Endometrium (tissue), 2 donors: ENCODE results near the gene ZNF397.
"Not testable (repeated sequence)": the region's sequence is repeated elsewhere in the genome, so short reads cannot be mapped to it uniquely, and the experiment has no call there.

Experiments used
- FAIRE-seq: peaks from 2 replicates; lab custom pipeline; 2012; peaks lifted over from hg19 to GRCh38; lab: Jason Lieb, UNC
- donor health status: control.
- donor health status: control.

ZNF397 gene

GRCh38 chr18:35240664-35241447 lies at the start of gene ZNF397:
Gene ZNF397 (plus strand): TSS chr18:35241034. CDS start chr18:35242471, 1,437 bp downstream.
- FAIRE-seq = peak; percentile 95

GRCh38 chr18:35191698-35192025 lies 49.2 kb upstream of the ZNF397 start:
- no peak for FAIRE-seq

- FAIRE-seq = no peak
Measured at GRCh38 chr18:35192415-35192814, 48.4 kb upstream of the ZNF397 start.

DNA sequence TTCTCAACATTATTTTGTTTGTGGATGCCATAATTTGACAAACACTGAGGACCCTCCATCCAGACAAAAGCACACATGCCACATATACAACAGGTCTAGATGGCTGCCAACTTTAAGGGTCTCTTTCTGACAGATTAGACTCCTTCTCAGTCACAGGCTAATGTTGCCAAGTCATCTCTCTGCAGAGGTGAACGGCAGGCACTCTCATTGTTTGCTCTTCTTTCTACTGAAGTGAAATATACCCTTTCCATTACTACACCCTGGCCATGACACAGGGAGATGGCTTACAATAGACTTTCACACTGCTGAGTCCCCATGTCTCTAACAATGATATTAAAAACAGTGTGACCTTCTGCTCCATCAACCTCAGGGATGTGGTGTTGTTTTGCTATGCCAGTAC lies 47.5 kb upstream of the ZNF397 start:
- no peak for FAIRE-seq

- FAIRE-seq = no peak
Measured at GRCh38 chr18:35197296-35197695, 43.5 kb upstream of the ZNF397 start.

GRCh38 chr18:35201256-35201931 lies 39.4 kb upstream of the ZNF397 start:
- no peak for FAIRE-seq

DNA sequence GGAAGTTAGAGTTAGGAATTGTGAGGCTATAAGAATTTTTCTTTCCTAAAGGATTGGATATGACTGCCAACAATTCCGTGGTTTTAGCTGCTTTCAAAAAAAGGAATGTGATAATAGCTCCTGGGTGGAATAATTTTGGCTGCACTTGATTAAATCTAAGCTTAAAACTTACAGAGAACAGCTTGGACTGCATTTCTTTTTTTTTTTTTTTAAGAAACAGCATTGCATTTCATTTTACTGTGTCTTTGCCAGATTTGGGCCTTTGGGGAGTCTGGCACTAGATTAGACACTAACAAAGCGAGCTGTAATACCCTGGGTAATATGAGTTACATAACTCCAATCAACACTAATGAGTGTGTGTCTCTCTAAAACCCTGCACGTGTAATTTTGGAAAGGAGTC lies 37.8 kb upstream of the ZNF397 start:
- no peak for FAIRE-seq

DNA sequence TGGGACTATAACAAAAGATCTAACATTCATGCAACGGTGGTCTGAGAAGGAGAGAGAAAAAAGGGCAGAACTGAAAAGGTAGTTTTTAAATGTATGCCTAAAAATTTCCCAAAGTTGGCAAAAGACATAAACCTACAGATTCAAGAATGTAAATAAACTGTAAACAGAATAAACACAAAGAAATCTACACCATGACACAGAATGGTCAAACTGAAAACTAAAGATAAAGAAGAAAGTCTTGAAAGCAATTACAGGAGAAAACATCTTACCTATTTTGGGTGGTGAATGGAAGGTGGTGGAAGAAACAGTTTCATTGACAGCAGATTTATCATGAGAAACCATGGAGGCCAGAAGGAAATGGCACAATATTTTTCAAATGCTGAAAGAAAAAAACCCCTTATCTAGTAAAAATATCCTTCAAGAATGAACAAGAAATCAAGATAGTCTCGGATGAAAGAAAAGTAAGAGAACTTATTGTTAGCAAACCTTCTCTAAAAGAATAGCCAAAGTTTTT lies 35.6 kb upstream of the ZNF397 start:
- no peak for FAIRE-seq

- not testable (repeated sequence) for FAIRE-seq
Measured at GRCh38 chr18:35205746-35206458, 34.9 kb upstream of the ZNF397 start.

DNA sequence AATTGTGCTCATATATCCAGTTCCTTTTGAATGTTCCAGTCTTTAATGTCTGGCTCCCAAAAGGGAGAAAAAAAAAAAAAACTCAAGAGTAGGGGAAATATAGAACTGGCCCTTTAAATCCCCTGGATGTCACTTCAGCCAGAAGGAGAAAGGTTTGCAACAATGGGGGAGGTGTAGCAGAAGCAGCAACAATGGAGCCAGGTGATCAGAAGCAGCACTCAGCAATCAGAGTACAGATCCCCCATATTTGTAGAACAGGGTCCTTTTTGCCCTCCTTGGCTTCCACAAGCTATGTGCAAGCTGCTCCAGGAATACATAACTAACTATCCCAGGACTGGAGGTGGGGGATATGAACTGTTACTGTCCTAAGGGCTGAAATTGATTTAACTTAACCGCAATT lies 25.8 kb upstream of the ZNF397 start:
- no peak for FAIRE-seq

DNA sequence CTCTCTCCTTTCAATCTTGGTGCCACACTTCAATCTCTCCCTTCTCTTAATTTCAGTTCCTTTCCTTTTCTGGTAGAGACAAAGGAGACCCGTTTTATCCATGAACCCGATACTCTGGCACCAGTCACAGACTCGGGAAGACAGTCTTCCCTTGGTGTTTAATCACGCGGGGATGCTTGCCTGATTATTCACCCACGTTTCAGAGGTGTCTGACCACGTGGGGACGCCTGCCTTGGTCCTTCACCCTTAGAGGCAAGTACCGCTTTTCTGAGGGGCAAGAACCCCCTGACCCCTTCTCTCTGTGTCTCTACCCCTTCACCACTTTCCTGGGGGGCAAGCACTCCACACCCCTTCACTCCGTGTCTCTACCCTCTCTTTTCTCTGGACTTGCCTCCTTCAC lies 24.2 kb upstream of the ZNF397 start:
- not testable (repeated sequence) for FAIRE-seq

DNA sequence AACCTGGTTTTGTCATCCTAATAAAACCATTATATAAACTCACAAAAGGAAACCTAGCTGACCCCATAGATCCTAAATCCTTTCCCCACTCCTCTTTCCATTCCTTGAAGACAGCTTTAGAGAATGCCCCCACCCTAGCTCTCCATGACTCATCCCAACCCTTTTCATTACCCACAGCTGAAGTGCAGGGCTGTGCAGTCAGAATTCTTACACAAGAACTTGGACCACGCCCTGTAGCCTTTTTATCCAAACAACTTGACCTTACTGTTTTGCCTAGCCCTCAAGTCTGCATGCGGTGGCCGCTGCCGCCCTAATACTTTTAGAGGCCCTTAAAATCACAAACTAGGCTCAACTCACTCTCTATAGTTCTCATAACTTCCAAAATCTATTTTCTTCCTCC lies 21.5 kb upstream of the ZNF397 start:
- FAIRE-seq = not testable (repeated sequence)

- no peak for FAIRE-seq
Measured at GRCh38 chr18:35220424-35220823, 20.4 kb upstream of the ZNF397 start.

- FAIRE-seq = no peak
Measured at GRCh38 chr18:35223797-35224196, 17.0 kb upstream of the ZNF397 start.

- FAIRE-seq = no peak
Measured at GRCh38 chr18:35227254-35227653, 13.6 kb upstream of the ZNF397 start.

DNA sequence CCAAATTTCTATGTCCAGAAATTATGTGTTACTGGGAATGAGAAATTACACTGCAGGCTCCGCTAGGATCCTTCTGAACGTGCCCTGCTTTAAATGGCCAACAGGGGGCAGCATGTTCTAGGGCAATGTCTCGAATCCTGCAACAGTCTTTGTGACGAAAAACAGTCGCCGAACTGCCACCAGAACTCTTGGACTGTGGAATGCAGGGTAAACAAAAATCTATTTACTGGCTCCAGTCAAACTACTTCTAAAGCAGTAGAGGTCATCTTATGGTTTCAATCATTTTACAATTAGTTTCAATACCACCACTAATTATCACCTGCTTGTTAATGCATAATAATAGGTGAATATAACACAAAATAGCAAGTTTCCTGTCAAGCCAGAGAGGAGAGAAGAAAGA lies 9.8 kb upstream of the ZNF397 start:
- FAIRE-seq = peak; percentile 87

- FAIRE-seq = no peak
Measured at GRCh38 chr18:35236571-35237363, 4.1 kb upstream of the ZNF397 start.

DNA sequence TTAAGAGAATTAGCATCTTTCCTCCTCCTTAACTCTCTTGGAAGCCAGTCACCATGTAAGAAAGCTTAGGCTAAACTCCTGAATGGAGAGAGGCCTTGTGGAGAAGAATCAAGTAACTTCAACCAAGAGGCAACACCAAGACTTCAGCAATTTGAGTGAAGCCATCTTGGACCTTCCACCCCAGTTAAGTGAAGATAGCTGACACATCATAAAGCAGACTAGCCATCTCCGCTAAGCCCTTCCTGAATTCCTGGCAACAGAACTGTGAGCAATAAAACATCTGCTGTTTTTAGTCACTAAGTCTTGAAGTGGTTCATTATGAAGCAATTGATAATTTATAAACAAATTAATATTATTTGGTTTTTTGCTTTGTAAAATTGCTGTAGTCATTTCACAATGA lies 1.5 kb upstream of the ZNF397 start:
- FAIRE-seq = no peak

DNA sequence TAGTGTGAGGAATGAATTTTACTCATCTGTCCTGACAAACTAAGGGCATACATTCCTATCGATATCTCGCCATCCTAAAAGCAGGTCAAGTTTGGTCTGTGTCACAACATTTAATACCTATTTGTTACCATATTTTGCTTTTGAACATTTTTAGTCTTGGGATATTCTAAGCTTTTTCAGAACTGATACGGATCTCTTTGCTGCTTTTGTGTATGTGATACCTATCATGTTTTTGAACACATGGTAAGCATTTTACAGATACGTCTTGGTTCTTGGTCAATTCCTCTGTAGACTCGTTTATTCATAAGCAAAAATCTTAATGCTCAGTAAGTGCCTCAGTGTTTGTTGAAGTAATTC lies 592 bp downstream of the ZNF397 start:
- FAIRE-seq = no peak

- no peak for FAIRE-seq
Measured at GRCh38 chr18:35242426-35242825, 1.6 kb downstream of the ZNF397 start.

DNA sequence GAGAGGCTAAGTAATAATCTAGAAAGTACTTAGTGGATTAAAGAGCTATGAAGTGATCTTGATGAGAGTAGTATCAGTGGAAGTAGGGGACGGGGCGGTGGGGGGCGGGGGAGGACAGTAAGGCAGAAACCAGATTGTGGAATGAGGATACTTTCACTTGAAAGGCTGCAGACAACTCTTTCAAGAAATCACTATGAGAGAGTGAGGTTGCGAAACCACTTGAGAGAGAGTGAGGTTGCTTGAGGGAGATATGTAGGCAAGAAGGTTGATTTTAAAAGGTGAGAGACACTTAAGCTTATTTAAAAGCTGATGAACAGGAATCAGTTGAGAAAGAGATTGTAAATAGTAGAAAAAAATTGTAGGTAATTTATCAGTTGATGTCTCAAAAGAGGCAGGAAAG lies 3.8 kb downstream of the ZNF397 start:
- no peak for FAIRE-seq

GRCh38 chr18:35245719-35246317 lies 5.0 kb downstream of the ZNF397 start:
- no peak for FAIRE-seq
